IgD-negative memory B cell (primary cell): ENCODE data around the gene ZSWIM8. TPM values are rescaled to one million over a fixed set of nuclear protein-coding genes. Genes with fewer than 3 reads are reported as not detected.

Experiments
- H3K27ac Mint-ChIP-seq, 3 donors: one replicate each; pipeline ENCODE4 v1.8.0; 2020 to 2022; ENCODE audit warnings: mild to moderate bottlenecking in 3 of 3, mixed read lengths in 3 of 3, moderate library complexity in 1 of 3
- H3K27me3 Mint-ChIP-seq: one replicate; pipeline ENCODE4 v1.8.0; 2021; ENCODE audit warnings: mixed read lengths
- H3K36me3 Mint-ChIP-seq: one replicate; pipeline ENCODE4 v1.8.0; 2020; ENCODE audit warnings: mild to moderate bottlenecking, mixed read lengths
- H3K4me1 Mint-ChIP-seq, 3 donors: one replicate each; pipeline ENCODE4 v1.8.0; 2020 to 2022; ENCODE audit warnings: mixed read lengths in 3 of 3, mild to moderate bottlenecking in 1 of 3
- H3K4me3 Mint-ChIP-seq, 4 donors: one replicate each; pipeline ENCODE4 v1.8.0; 2020 to 2022; ENCODE audit warnings: mild to moderate bottlenecking in 4 of 4, mixed read lengths in 4 of 4, moderate library complexity in 3 of 4
- H3K9me3 Mint-ChIP-seq, 3 donors: one replicate each; pipeline ENCODE4 v1.8.0; 2020 to 2021; ENCODE audit warnings: mixed read lengths in 3 of 3, mild to moderate bottlenecking in 1 of 3
- polyA plus RNA-seq: library from polyadenylated mRNA; unstranded; fragments of 300-500 nt; fragmentation: Illumina TruSeq; gene quantifications from one replicate; pipeline ENCODE4 v1.2.3, GENCODE V29; 2021

The ZSWIM8 gene
- polyA plus RNA-seq, 1 donor from 2014 or later = 15.2 TPM

DNA sequence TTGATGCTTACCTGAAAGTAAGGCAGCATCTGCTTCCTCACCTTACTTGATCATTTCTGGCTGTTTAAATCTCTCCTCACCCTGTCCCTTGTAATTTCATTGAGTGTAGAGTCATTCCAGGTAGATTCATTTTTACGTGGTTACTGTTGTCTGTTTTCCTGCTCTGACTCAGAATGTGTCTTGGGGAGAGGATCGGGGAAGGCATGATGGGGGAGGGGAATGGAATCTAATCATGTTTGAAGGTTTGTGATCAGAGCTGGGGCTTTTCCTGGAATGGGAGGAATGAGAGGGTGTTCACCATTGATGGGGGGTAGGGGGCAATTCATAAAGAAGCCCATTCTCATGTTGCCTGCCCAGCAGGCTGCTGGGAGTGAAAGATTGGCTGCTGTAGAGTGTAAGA is 22.5 kb upstream of the ZSWIM8 start:
- H3K27me3 Mint-ChIP-seq = no peaks in the 10 kb centered on the region
- peak overlapping the region in 1 of 4 donors; percentile 12 for H3K4me3 Mint-ChIP-seq
- peaks cover 13% of the 10 kb centered on the region for H3K36me3 Mint-ChIP-seq
- peaks cover 9 to 20% (median 17%) of the 10 kb centered on the region in 3 donors for H3K4me1 Mint-ChIP-seq
- H3K27ac Mint-ChIP-seq = peak overlapping the region in 2 of 3 donors; percentile 5 to 64
- H3K9me3 Mint-ChIP-seq = no peaks in the 10 kb centered on the region

DNA sequence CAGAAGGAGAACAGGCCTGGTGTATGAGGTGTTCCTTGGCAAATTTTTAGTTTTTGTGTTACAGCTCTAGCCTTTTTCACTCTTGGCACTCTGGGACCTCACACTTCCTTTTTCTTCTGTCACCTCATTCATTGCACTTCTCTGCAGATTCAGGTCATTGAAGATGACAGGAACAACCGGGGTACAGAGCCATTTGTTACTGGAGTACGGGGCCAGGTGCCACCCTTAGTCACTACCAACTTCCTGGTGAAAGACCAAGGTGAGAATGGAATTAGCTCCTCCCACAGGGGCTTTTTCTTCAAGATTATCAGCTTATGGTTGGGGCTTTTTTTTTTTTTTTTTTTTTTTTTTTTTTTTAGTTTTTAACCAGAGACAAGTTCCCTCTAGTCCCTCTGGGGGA is 22.1 kb upstream of the ZSWIM8 start:
- peaks cover 9 to 17% (median 17%) of the 10 kb centered on the region in 3 donors for H3K4me1 Mint-ChIP-seq
- no peaks in the 10 kb centered on the region for H3K27me3 Mint-ChIP-seq
- peaks cover 13% of the 10 kb centered on the region for H3K36me3 Mint-ChIP-seq

DNA sequence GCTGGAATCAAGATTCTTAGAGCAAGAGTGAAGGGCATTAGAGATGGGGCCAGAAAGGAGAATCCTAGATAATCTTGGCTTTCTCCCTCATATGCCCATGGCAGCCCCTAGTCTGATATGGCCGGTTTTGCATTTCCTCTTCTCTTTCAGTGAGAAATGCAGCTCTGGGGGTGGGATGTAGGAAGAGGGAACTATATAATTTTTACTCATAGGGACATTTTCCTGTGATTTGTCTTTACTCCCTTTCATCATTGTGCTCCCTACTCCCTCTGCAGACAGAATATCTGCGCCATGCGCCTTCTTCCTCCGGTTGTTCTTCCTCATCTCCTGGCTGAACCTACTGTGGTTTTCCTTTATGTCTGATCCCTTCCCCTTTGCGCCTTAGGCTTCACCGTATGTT is 20.3 kb upstream of the ZSWIM8 start:
- peaks cover 11% of the 10 kb centered on the region for H3K36me3 Mint-ChIP-seq
- H3K27ac Mint-ChIP-seq = peak overlapping the region; percentile 39 to 71 (median 44)
- H3K4me3 Mint-ChIP-seq = no peak overlapping the region
- H3K4me1 Mint-ChIP-seq = peaks cover 11 to 18% (median 17%) of the 10 kb centered on the region in 3 donors
- no peaks in the 10 kb centered on the region for H3K27me3 Mint-ChIP-seq
- no peaks in the 10 kb centered on the region for H3K9me3 Mint-ChIP-seq

More for the DNA sequence above, 22.1 kb upstream of the ZSWIM8 start:
- Mint-ChIP-seq H3K27ac (peak overlapping the region in 2 of 3 donors; percentile 5 to 85), H3K4me3 (peak overlapping the region in 1 of 4 donors; percentile 12), H3K9me3 (no peaks in the 10 kb centered on the region)

DNA sequence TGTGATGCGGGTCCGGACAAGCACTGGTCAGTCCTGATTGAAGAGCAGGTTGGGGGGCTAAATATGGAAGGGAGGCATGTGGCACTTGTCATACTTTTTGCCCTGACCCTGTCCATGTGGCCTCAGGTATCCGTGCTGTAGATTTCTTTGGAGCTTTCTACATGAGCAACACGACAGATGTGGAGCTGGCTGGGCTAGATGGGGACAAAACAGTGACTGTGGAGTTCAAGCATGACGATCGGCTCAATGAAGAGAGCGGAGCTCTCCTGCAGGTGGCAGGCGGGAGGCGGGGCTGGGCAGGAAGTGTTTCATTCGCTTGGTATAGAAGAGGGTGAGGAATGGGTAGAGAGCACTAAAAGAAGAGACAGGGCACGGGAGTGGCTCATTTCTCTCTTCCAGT is 16.5 kb upstream of the ZSWIM8 start:
- Mint-ChIP-seq H3K4me3 (peak overlapping the region in 3 of 4 donors; percentile 46 to 82 (median 53)), H3K27me3 (no peaks in the 10 kb centered on the region), H3K4me1 (peaks cover 18 to 21% (median 20%) of the 10 kb centered on the region in 3 donors), H3K27ac (peak overlapping the region; percentile 59 to 85 (median 75)), H3K9me3 (no peaks in the 10 kb centered on the region), H3K36me3 (peaks cover 9% of the 10 kb centered on the region)

DNA sequence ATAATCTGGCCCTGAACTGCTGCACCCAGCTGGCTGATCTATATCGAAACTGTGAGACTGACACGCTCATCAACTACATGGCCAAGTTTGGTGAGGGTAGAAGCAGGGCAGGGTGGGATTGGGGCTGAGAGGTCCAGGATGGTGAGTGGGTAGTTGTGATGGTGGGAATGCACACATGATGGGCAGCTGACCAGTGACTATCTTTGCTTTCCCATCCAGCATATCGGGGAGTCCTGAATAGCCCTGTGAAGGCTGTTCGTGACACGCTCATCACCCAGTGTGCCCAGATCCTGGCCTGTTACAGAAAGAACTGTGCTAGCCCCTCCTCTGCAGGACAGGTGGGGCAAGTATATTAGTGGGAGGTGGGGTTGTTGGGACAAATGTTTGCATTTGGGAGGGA is 16.0 kb upstream of the ZSWIM8 start:
- Mint-ChIP-seq H3K4me3 (peak overlapping the region in 3 of 4 donors; percentile 53 to 99 (median 82)), H3K9me3 (no peaks in the 10 kb centered on the region), H3K36me3 (peaks cover 9% of the 10 kb centered on the region), H3K4me1 (peaks cover 22 to 25% (median 24%) of the 10 kb centered on the region in 3 donors), H3K27ac (peak overlapping the region; percentile 73 to 85 (median 75)), H3K27me3 (no peaks in the 10 kb centered on the region)

DNA sequence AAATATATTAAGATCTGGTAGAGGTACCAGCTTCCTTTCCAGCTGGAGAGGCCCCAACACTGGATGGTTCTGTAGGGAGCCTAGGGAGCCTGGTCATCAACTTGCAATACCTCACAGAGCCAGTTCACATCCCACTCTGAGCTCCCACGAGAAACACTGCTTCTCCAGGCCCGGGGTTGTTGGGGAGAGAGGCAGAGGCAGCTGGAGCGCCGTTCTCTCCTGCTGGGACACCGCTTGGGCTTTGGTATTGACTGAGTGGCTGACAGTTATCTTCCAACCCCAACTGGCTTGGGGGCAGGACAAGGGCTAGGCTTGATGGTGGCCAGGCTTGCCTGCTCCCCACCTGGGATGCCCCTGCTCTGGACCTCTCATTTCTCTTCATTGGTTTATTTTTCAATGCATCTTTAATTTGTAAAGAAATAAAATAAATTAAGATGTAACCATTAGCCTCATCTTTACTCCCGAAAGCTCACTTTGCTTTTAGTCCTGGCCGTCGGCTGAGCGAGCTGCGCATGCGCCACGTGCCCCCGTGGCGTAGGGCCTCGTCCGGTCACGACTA is 13.6 kb upstream of the ZSWIM8 start:
- Mint-ChIP-seq H3K27ac (peak overlapping the region; percentile 96 to 98 (median 96)), H3K4me1 (peaks cover 37 to 39% (median 38%) of the 10 kb centered on the region in 3 donors), H3K36me3 (peaks cover 2% of the 10 kb centered on the region)

DNA sequence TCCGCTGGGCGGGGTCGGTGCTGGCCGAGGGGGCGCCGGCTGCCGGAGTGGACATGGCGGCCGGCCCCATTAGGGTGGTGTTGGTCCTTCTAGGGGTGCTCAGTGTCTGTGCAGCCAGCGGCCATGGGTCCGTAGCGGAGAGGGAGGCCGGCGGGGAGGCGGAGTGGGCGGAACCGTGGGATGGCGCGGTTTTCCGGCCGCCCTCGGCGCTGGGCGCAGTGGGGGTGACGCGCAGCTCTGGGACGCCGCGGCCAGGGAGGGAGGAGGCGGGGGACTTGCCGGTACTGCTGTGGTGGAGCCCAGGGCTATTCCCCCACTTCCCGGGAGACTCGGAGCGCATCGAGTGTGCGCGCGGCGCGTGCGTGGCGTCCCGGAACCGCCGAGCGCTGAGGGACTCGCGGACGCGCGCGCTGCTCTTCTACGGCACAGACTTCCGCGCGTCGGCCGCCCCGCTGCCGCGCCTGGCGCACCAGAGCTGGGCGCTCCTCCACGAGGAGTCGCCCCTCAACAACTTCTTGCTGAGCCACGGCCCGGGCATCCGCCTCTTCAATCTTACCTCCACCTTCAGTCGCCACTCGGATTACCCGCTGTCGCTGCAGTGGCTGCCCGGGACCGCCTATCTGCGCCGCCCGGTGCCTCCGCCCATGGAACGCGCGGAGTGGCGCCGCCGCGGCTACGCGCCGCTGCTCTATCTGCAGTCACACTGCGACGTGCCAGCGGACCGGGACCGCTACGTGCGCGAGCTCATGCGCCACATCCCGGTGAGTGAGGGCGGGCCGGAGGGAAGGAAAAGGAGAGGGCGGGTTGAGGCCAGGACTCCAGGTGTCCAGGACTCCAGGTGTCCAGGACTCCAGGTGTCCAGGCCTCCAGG is 12.9 kb upstream of the ZSWIM8 start:
- Mint-ChIP-seq H3K4me1 (peaks cover 37 to 41% (median 38%) of the 10 kb centered on the region in 3 donors), H3K27me3 (no peaks in the 10 kb centered on the region), H3K9me3 (no peaks in the 10 kb centered on the region), H3K4me3 (peak overlapping the region; percentile 90 to 99 (median 96)), H3K27ac (peak overlapping the region; percentile 96 to 98 (median 96)), H3K36me3 (peaks cover 4% of the 10 kb centered on the region)

More for the DNA sequence above, 13.6 kb upstream of the ZSWIM8 start:
- Mint-ChIP-seq H3K9me3 (no peaks in the 10 kb centered on the region), H3K27me3 (no peaks in the 10 kb centered on the region), H3K4me3 (peak overlapping the region; percentile 90 to 99 (median 96))

DNA sequence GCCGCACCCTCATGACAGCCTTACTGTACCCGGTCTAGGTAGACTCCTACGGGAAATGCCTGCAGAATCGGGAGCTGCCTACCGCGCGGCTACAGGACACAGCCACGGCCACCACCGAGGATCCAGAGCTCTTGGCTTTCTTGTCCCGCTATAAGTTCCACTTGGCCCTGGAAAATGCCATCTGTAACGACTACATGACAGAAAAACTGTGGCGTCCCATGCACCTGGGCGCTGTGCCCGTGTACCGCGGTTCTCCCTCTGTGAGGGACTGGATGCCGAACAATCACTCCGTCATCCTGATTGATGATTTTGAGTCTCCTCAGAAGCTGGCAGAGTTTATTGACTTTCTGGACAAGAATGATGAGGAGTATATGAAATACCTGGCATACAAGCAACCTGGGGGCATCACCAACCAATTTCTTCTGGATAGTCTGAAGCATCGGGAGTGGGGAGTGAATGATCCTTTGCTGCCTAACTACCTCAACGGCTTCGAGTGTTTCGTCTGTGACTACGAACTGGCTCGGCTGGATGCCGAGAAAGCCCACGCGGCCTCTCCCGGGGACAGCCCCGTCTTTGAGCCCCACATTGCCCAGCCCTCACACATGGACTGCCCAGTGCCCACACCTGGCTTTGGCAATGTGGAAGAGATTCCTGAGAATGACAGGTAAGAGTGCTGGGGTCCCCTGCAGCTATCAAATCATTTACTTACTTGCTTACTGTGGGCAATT is 12.1 kb upstream of the ZSWIM8 start:
- H3K4me3 Mint-ChIP-seq = peak overlapping the region; percentile 90 to 99 (median 96)
- peaks cover 37 to 41% (median 38%) of the 10 kb centered on the region in 3 donors for H3K4me1 Mint-ChIP-seq
- no peaks in the 10 kb centered on the region for H3K27me3 Mint-ChIP-seq
- H3K27ac Mint-ChIP-seq = peak overlapping the region; percentile 96 to 98 (median 96)
- peaks cover 4% of the 10 kb centered on the region for H3K36me3 Mint-ChIP-seq
- no peaks in the 10 kb centered on the region for H3K9me3 Mint-ChIP-seq

DNA sequence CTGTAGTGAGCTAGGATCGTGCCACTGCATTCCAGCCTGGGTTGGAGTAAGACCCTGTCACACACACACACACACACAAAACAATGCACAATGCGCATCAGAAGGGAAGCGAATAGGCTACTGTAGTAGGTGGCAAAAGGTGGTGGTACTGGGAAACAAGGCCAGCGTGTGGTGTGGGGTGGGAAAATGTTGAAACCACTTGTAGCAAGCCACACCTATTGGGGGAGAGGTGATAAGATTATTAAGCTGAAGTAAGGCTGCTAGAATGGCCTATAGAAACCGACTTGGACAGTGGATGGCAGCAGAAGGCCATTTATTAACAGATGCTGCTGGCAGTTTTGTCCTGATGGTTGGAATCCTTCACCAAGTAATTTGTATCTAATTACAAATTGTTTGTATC is 10.8 kb upstream of the ZSWIM8 start:
- Mint-ChIP-seq H3K9me3 (no peaks in the 10 kb centered on the region), H3K27ac (peak overlapping the region in 2 of 3 donors; percentile 96 to 98), H3K4me3 (peak overlapping the region; percentile 90 to 99 (median 94)), H3K27me3 (no peaks in the 10 kb centered on the region), H3K4me1 (peaks cover 31 to 34% (median 33%) of the 10 kb centered on the region in 3 donors), H3K36me3 (peaks cover 4% of the 10 kb centered on the region)

DNA sequence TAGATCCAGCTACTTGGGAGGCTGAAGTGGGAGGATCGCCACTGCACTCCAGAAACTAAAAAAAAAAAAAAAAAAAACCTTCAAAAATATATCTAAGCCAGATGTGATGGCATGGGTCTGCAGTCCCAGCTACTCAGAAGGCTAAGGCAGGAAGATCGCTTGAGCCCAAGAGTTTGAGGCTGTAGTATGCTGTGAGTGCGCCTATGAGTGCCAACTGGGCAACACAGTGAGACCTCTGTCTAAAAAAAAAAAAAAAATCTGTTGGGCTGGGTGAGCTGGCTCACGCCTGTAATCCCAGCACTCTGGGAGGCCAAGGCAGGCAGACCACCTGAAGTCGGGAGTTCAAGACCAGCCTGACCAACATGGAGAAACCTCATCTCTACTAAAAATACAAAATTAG is 6.4 kb upstream of the ZSWIM8 start:
- Mint-ChIP-seq H3K9me3 (no peaks in the 10 kb centered on the region), H3K27ac (no peak overlapping the region), H3K4me1 (peaks cover 41 to 44% (median 42%) of the 10 kb centered on the region in 3 donors), H3K27me3 (no peaks in the 10 kb centered on the region), H3K36me3 (peaks cover 2% of the 10 kb centered on the region), H3K4me3 (peak overlapping the region in 1 of 4 donors; percentile 96)

DNA sequence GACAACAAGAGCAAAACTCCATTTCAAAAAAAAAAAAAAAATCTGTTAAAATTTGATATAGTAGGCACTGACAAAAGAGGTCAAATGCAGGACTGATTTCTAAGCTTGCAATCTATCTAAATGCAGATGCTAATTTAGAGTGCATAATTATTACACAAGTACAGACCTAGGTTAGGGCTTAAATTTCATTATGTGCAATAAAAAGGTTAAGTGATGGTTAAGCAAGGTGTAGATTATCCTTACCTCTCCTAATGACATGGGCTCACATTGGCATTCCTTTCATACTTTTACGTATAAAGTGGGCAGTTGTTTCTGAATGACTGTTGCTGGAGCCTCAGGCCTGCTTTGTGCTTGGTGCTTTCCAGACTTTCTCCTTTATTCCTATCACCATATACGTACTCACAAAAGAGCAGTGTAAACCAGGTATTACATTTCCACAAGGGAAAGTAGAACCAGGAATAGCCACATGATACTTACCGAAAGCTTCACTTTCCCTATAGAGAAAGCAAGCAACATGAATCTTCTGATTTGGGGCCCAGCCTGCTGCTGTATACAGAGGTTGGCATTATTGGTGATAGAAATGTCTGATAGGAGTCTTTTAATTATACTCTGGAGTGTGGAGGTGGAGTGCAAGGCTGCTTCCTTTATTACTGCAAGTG is 5.7 kb upstream of the ZSWIM8 start:
- H3K4me3 Mint-ChIP-seq = peak overlapping the region in 2 of 4 donors; percentile 63 to 96
- no peaks in the 10 kb centered on the region for H3K9me3 Mint-ChIP-seq
- H3K4me1 Mint-ChIP-seq = peaks cover 35 to 40% (median 36%) of the 10 kb centered on the region in 3 donors
- no peaks in the 10 kb centered on the region for H3K27me3 Mint-ChIP-seq
- H3K36me3 Mint-ChIP-seq = peaks cover 2% of the 10 kb centered on the region
- peak overlapping the region in 2 of 3 donors; percentile 7 to 91 for H3K27ac Mint-ChIP-seq

DNA sequence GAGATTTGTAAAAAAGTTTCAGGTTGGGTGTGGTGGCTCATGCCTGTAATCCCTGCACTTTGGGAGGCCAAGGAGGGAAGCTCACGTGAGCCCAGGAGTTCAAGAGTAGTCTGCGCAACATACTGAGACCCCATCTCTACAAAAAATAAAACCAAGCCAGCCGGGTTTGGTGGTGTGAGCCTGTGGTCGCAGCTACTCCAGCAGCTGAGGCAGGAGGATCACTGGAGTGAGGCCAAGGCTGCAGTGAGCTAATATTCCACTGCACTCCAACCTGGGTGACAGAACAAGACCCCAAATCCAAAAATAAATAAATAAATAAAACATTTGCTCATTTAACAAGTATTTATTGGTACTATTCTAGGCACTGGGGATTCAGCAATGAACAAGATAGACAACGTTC is 5.1 kb upstream of the ZSWIM8 start:
- H3K27ac Mint-ChIP-seq = peak overlapping the region in 2 of 3 donors; percentile 84 to 91

DNA sequence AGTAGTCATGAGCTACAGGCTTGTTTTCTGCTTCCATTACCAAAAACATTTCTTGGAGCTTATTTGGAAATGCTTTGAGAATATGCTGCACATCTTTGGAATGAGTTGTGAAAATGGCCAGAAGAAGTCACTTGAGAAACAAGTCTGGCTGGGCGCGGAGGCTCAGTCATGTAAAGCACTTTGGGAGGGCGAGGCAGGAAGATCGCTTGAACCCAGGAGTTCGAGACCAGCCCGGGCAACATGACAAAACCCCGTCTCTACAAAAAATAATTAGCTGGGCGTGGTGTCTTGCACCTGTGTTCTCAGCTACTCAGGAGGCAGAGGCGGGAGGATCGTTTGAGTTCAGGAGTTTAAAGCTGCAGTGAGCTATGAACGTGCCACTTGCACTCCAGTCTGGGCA is 4.4 kb upstream of the ZSWIM8 start:
- H3K27me3 Mint-ChIP-seq = no peaks in the 10 kb centered on the region
- H3K27ac Mint-ChIP-seq = peak overlapping the region in 2 of 3 donors; percentile 84 to 91
- H3K36me3 Mint-ChIP-seq = peaks cover 2% of the 10 kb centered on the region
- H3K9me3 Mint-ChIP-seq = no peaks in the 10 kb centered on the region
- peak overlapping the region; percentile 96 to 100 (median 100) for H3K4me3 Mint-ChIP-seq
- H3K4me1 Mint-ChIP-seq = peaks cover 28 to 32% (median 32%) of the 10 kb centered on the region in 3 donors

More for the DNA sequence above, 5.1 kb upstream of the ZSWIM8 start:
- H3K4me1 Mint-ChIP-seq = peaks cover 34 to 35% (median 35%) of the 10 kb centered on the region in 3 donors
- no peaks in the 10 kb centered on the region for H3K9me3 Mint-ChIP-seq
- peaks cover 2% of the 10 kb centered on the region for H3K36me3 Mint-ChIP-seq
- peak overlapping the region; percentile 63 to 100 (median 98) for H3K4me3 Mint-ChIP-seq
- H3K27me3 Mint-ChIP-seq = no peaks in the 10 kb centered on the region

DNA sequence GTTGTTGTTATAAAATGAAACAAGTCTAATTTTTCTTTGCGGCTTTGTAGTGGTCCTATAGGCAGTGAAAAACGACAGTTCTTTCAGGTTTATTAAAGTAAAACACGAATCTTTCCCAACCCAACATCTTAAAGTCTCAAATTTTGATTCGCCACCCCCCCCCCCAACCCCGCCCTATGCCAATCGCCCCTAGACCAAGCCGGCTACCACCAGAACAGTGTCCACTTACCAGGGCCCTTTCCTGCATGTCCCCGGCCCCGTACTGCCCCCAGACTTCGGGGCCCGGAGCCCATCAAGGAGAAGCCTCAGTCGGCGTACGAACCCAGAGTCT is 3.9 kb upstream of the ZSWIM8 start:
- Mint-ChIP-seq H3K27me3 (no peaks in the 10 kb centered on the region), H3K9me3 (no peaks in the 10 kb centered on the region), H3K4me1 (peaks cover 33 to 37% (median 37%) of the 10 kb centered on the region in 3 donors), H3K4me3 (peak overlapping the region; percentile 96 to 100 (median 100)), H3K36me3 (peaks cover 2% of the 10 kb centered on the region), H3K27ac (peak overlapping the region; percentile 91 to 100 (median 96))
